Thoracic aorta (tissue), 2 donors: ENCODE measurements around the gene ACO1. TPM values are rescaled to one million over a fixed set of nuclear protein-coding genes. Genes with fewer than 3 reads are reported as not detected.

Source experiments
- ATAC-seq: fragments of 150-250 bp; one replicate; pipeline ENCODE4 v1.8.0; 2017; ENCODE audit warnings: low read depth; ENCODE audit not compliant: insufficient number of reproducible peaks, low FRiP score
- DNase-seq: peaks from one replicate; pipeline ENCODE4 v3.0.0-alpha.2; 2020; ENCODE audit warnings: low spot score
- H3K27ac ChIP-seq, 2 donors: fragments of 200-600 bp; sonication (generic); 1 replicate in 1 of 2; 2 replicates in 1 of 2; pipeline ENCODE4 v1.5.1; 2016; ENCODE audit warnings: mild to moderate bottlenecking in 2 of 2, moderate library complexity in 2 of 2
- H3K27me3 ChIP-seq: fragments of 200-600 bp; sonication (generic); replicated peaks from 2 replicates; pipeline ENCODE4 v1.6.0; 2016; ENCODE audit warnings: mild to moderate bottlenecking; ENCODE audit not compliant: insufficient read depth
- H3K36me3 ChIP-seq: fragments of 200-600 bp; sonication (generic); one replicate; pipeline ENCODE4 v1.5.1; 2016
- H3K4me1 ChIP-seq, 2 donors: fragments of 200-600 bp; sonication (generic); 1 replicate in 1 of 2; 2 replicates in 1 of 2; pipeline versions ENCODE4 v1.5.1 to v1.6.0; 2016; ENCODE audit warnings: low read depth in 2 of 2, mild to moderate bottlenecking in 1 of 2; ENCODE audit not compliant: control insufficient read depth in 1 of 2
- H3K4me3 ChIP-seq: fragments of 200-600 bp; sonication (generic); 2 replicates; pipeline ENCODE4 v1.5.1; 2016; ENCODE audit warnings: mild to moderate bottlenecking
- H3K9me3 ChIP-seq: fragments of 200-600 bp; sonication (generic); 2 replicates; pipeline ENCODE4 v1.5.1; 2016
- total RNA-seq, 2 donors: library from RNA; depleted of rRNA; stranded (reverse); fragments of >200 nt; gene quantifications; one replicate each; pipeline versions ENCODE4 v1.1.0 to v1.2.3, GENCODE V29; 2016
- TF ChIP-seq, protein P1 (sequence below): fragments of 200-600 bp; sonication (generic); IDR thresholded peaks from one replicate; pipeline ENCODE4 v1.5.1; 2019; ENCODE audit warnings: antibody characterized with exemption

The ACO1 gene
- total RNA-seq, 2 donors from 2014 or later = 28.6 to 32.9 TPM

DNA sequence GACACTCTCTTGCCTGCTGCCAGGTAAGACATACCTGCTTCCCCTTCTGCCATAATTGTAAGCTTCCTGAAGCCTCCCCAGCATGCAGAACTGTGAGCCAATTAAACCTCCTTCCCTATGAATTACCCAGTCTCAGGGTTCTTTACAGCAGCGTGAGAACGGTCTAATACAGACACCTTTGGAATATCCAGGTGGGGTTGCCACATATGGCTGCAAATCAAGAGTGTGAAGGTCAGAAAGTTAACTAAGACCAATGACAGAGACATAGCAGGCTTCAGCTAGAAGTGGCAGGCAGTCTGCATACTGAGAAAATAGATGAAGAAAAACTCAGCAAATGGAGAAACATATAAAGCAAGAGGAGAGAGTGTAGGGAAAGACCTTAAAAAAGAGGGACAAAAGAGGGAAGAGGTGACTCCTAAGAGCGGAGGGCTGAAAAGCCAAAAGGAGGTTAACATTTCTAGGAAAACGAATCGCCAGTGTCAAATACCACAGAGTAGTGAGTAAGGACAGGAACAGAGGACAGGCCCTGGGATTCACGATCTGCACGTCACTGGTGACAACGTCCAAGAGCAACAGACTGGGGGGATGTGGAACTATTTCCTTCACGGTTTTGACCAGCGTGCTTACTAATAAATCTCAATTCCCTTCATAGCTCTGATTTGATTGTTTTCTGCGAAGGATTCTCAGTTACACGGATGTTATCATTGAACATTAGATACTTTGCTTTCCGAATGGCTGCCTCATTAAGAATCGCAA, 1.7 kb upstream of the ACO1 start:
- peaks cover 16 to 32% of the 10 kb centered on the region in 2 donors for H3K4me1 ChIP-seq

DNA sequence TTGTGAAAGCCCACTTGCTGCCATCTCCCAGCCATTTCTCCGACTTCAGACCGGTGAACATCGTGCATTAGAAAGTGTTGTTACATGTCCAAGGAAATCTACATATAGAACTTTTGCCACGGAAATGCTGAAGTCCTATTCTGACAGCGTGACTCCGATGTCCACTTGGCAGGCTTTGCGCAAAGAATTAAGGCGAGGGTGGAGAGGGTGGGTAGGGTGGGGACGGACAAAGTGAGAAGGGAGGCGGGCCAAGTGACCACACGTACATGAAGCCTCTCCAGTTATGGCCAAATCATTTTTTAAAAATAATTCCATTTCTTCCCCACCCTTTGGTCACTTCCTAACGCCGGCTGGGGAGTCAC, 460 bp upstream of the ACO1 start:
- Histone ChIP-seq H3K9me3 (no peaks in the 10 kb centered on the region), H3K27me3 (no peaks in the 10 kb centered on the region), H3K36me3 (no peaks in the 10 kb centered on the region), H3K27ac (peak overlapping the region; percentile 78 to 90), H3K4me1 (peaks cover 16 to 32% of the 10 kb centered on the region in 2 donors), H3K4me3 (peak overlapping the region; percentile 82)
- no peak for DNase-seq
- TF ChIP-seq, protein P1, sequence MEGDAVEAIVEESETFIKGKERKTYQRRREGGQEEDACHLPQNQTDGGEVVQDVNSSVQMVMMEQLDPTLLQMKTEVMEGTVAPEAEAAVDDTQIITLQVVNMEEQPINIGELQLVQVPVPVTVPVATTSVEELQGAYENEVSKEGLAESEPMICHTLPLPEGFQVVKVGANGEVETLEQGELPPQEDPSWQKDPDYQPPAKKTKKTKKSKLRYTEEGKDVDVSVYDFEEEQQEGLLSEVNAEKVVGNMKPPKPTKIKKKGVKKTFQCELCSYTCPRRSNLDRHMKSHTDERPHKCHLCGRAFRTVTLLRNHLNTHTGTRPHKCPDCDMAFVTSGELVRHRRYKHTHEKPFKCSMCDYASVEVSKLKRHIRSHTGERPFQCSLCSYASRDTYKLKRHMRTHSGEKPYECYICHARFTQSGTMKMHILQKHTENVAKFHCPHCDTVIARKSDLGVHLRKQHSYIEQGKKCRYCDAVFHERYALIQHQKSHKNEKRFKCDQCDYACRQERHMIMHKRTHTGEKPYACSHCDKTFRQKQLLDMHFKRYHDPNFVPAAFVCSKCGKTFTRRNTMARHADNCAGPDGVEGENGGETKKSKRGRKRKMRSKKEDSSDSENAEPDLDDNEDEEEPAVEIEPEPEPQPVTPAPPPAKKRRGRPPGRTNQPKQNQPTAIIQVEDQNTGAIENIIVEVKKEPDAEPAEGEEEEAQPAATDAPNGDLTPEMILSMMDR = no peak
- peak; percentile 30 for ATAC-seq

More for the DNA sequence above, 1.7 kb upstream of the ACO1 start:
- Histone ChIP-seq H3K27ac (no peak overlapping the region), H3K9me3 (no peaks in the 10 kb centered on the region), H3K4me3 (no peak overlapping the region), H3K27me3 (no peaks in the 10 kb centered on the region), H3K36me3 (no peaks in the 10 kb centered on the region)
- TF ChIP-seq, protein P1 = no peak
- no peak for DNase-seq
- ATAC-seq = no peak

- Histone ChIP-seq H3K4me1 (peaks cover 16 to 32% of the 10 kb centered on the region in 2 donors), H3K27me3 (no peaks in the 10 kb centered on the region), H3K36me3 (no peaks in the 10 kb centered on the region), H3K4me3 (peak overlapping the region; percentile 82), H3K27ac (peak overlapping the region; percentile 78 to 90), H3K9me3 (no peaks in the 10 kb centered on the region)
- TF ChIP-seq, protein P1 = no peak
- ATAC-seq (no peak), DNase-seq (no peak)
Observed at GRCh38 chr9:32385152-32385884, 875 bp downstream of the ACO1 start.

- Histone ChIP-seq H3K4me1 (peaks cover 16 to 32% of the 10 kb centered on the region in 2 donors), H3K9me3 (no peaks in the 10 kb centered on the region), H3K27me3 (no peaks in the 10 kb centered on the region), H3K4me3 (peak overlapping the region; percentile 11), H3K27ac (no peak overlapping the region), H3K36me3 (no peaks in the 10 kb centered on the region)
- TF ChIP-seq, protein P1 = no peak
- ATAC-seq (no peak), DNase-seq (no peak)
Observed at GRCh38 chr9:32385885-32386283, 1.4 kb downstream of the ACO1 start.

DNA sequence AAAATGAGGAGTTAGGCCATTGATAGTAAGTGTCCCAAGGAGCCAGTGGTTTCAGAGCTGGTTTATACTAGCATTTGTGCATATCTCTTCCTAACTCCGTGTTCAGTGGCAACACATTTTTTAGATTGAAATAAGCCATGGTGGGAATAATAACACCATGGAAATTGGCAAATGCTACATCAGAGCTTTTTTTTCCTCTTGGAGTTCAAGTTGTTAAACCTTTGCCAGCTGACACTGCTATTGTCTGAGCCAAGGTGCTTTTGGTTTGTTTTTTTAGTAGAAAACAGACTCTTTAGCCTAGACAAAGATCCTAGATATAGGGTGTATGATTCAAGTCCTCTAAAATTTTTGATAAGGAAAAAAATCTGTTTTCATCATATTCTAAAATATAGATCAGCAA, 2.8 kb downstream of the ACO1 start:
- no peak for ATAC-seq
- Histone ChIP-seq H3K36me3 (no peaks in the 10 kb centered on the region), H3K27me3 (no peaks in the 10 kb centered on the region), H3K4me1 (peaks cover 16 to 32% of the 10 kb centered on the region in 2 donors), H3K9me3 (no peaks in the 10 kb centered on the region), H3K4me3 (no peak overlapping the region), H3K27ac (no peak overlapping the region)
- TF ChIP-seq, protein P1 = no peak
- no peak for DNase-seq
